ENCODE data around the gene REP15. TPM values are rescaled to one million over a fixed set of nuclear protein-coding genes. Genes with fewer than 3 reads are reported as not detected.

Gene REP15
- total and polyA plus RNA-seq, 2 of the 8 experiments (the other 6 are each of a cell fraction or from before 2014, with no cell fraction given): 0.06 to 0.73 TPM

DNA sequence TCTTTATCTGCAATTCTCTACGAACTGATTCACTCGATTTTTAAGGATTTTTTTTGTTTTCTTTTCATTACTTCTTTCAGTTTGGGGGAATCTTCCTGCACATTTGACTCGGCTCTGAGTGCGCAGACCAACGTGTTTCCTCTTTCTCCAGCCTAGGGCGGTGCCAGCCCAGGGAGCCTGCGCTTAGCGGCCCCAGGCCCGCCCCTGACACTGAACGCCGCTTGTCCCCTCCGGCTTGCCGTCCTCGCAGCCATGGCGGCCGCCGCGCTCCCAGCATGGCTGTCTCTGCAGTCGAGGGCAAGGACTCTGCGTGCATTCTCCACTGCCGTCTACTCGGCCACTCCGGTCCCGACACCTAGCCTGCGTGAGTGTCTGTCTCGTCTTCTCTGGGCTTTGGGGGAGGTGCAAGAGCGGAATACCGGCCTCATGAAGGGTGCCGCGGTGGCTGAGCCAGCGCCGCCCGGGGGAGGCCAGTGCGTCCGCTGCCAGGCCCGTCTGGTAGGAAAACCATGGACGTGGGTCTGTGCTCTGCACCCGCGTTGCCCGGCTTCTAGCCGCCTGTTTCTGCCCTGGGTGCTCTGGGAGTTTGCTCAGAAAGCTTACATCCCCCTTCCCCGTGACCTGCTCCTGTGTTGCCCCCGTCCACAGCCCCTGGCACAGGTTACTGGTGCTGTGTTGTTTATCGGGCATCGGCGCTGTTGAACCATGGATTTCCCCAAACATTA is 14.5 kb downstream of the REP15 start, which contains the start of gene MRPS35 (continued):
- TF ChIP-seq CHD7 (IDR thresholded peaks at IDR 0.05; ENCODE audit: insufficient replicate concordance, low read length) (no peak), BACH1 (IDR thresholded peaks at IDR 0.05; ENCODE audit: low read length) (no peak), FOSL1 (IDR thresholded peaks at IDR 0.05; ENCODE audit: insufficient read depth, low read depth, low read length) (no peak), TAF7 (optimal IDR thresholded peaks at IDR 0.05; ENCODE audit: borderline replicate concordance, low read depth, low read length) (peak; percentile 92), EZH2 (IDR thresholded peaks at IDR 0.05; ENCODE audit: low read depth, low read length, severe bottlenecking) (peak; percentile 40)
